GM21526 (cell line): ENCODE measurements around the gene SPON2.
"Not testable (repeated sequence)": the region's sequence is repeated elsewhere in the genome, so short reads cannot be mapped to it uniquely, and the experiment has no call there.

Source experiments
- ATAC-seq: cut with Tn5 transposase; IDR thresholded peaks from one replicate; pipeline ENCODE4 v1.9.1; 2021; ENCODE audit warnings: moderate library complexity; ENCODE audit not compliant: unreplicated experiment, low FRiP score

The SPON2 gene

GRCh38 chr4:1154126-1154522 is 18.3 kb downstream of the SPON2 start:
- no peak for ATAC-seq

DNA sequence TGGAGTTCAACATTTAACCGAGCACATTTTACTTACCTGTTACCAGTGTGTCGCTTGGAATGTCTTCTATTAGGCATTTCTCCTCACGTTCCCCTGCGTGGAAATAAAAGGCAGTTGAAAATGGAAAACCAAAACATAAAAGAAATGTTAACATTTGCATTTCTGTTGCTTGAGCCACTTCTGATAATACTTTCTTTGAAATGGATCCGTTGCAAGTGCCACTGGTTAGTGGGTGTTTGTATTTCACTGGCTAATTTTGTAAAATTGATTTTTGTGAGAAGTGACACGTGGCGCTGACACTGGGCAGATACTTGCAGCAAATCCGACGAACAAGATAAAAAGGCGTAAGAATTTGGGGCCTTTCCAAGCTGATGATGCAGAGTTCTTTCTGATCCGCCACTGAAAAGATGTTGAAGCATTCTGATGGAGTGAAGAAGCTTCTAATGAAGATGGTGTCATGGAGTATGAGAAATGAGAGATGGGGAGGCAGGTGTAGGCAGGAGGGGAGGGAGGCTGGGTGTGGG is 18.8 kb downstream of the SPON2 start:
- ATAC-seq, result no peak

DNA sequence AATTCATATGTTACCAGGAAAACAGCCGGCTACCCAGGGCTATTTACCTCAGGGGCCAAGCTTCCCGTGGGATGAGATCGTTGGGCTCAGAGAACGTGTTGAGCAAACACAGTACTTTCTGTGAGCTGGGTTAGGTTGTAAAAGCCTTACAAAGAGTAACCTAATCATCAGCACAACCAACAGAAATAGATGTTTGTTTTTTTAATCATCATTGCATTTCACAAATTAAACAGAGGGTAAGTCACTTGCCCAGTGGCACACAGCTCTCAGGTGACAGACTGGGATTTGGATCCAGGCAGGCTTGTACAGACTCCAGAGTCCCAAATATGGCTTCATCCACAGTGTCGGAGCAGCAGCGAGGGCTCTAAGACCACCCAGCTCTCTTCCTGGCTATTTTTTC is 20.1 kb downstream of the SPON2 start:
- ATAC-seq, result no peak

DNA sequence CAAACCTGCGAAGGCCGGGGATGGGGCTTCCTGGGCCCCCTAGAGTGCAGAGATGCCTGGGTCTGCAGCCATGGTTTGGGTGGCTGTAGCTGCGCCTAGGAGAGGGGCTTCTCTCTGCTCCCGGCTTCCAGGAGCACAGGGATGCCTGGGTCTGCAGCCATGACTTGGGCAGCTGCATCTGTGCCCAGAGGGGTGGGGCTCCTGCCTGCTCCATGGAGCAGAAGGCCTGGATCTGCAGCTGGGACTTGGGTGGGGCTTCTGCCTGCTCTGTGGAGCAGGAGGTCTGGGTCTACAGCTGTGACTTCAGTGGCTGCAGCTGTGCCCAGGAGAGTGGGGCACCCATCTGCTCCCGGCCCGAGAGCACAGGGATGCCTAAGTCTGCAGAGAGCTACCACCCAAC is 20.8 kb downstream of the SPON2 start:
- no peak for ATAC-seq

DNA sequence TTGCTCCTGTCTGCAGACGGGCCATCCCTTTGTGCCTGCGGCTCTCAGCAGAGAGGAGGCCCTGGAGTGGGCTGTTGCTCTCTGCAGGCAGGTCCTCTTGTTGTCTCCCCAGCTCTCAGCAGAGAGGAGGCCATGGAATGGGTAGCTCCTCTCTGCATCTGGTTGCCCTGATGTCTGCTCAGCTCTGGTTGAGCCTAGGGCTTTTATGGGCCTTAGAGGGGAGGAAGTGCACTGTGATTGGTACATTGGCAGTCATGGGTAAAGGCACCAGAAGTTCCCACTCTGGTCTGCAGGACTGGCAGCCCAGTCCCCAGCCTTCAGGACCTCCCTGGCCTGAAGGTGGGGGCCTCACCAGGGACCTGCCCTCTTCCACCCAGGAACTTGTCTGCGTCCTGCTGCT is 21.5 kb downstream of the SPON2 start:
- ATAC-seq, result no peak

- no peak for ATAC-seq
Observed at GRCh38 chr4:1139860-1140259, 32.5 kb downstream of the SPON2 start.

- ATAC-seq, result no peak
Observed at GRCh38 chr4:1137850-1138249, 34.5 kb downstream of the SPON2 start.

DNA sequence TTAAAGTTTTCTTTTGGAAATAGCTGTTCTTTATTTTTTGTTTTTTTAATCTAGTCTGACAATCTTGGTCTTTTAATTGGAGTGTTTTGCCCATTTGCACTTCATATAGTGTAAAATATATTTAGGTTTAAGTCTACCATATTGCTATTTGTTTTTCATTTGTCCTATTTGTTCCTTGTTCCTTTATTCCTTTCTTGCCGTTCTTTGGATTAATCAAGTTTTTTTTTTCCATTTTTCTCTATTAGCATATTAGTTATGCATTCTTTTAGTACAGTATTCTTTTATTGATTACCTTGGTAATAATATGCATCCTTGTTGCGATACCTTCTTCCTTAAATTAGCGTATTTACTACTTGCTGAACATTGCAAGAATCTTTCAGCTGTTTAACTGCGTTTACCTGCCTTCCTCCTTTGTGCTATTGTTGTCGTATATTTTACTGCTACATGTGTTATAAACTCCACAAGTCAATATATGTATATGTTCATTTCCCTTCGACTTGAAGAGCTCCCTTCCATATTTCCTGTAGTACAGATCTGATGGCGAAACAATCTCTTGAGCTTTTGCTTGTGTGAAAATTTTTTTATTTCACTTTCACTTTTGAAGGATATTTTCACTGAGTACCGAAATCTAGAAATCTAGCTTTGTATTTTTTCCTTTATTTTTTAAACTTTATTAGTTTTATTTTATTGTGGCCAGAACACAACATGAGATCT is 35.2 kb downstream of the SPON2 start:
- ATAC-seq, result no peak

GRCh38 chr4:1136048-1136447 is 36.3 kb downstream of the SPON2 start:
- no peak for ATAC-seq

DNA sequence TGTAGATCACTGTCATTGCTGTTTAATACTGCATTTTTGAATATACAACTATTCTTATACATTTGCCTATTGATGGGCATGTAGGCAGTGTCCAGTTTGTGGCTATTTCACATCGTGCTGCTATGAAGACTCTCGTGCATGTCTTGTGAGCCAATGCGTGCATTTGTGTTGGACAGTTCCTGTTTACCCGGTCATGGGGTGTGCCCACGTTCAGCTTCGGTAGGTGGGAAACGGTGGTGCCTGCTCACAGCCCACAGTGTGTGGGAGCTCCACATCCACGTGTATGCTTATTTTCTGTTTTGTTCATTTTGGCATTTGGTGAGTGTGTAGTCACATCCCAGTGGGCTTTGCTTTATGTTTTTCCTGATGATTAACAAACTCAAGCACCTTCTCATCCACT is 39.4 kb downstream of the SPON2 start:
- no peak for ATAC-seq

- peak; percentile 85 for ATAC-seq
Observed at GRCh38 chr4:1130316-1131186, 41.8 kb downstream of the SPON2 start.

DNA sequence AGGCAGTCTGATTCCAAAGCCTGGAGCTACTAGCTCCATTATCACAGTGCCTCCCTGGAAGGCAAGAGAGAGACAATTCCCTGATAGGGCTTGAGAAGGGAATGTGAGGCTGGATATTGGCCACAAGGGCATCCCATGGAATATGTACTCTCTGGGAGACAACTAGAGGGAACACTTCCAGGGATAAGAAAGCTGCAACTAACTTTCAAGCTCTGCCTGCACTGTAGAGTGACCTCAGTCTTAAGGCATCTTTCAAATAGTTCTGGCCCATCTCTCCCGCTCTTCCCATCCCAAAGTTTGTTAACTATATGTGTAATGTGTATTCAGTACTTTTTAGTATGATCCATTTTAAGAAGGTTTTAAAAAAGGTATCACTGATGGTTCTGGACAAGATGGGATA is 45.9 kb downstream of the SPON2 start:
- no peak for ATAC-seq

- ATAC-seq, result not testable (repeated sequence)
Observed at GRCh38 chr4:1125466-1125865, 46.9 kb downstream of the SPON2 start.

DNA sequence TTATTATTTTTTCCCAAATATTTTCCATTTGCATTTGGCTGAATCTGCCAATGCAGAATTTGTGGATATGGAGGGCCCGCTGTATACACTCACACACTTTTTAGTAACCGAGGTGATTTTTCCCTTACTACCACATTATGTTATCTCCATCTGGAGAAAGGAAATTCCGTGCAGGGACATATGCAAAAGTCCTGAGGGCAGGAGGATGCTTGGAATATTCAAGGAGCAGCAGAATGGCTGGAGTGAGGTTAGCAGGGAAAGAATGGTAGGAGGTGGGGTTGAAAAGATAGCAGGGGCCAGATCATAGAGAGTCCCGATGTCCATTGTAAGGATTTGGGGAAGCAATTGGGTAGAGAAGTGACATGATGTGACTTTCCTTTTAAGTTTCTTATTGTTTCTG is 47.6 kb downstream of the SPON2 start:
- ATAC-seq, result no peak

- ATAC-seq, result no peak
Observed at GRCh38 chr4:1122505-1122904, 49.9 kb downstream of the SPON2 start.
